CD4-positive, alpha-beta T cell (primary cell): ENCODE measurements around the gene RIOX2. TPM values are rescaled to one million over a fixed set of nuclear protein-coding genes. Genes with fewer than 3 reads are reported as not detected.

Experiments used
- ATAC-seq: fragments of 200-7000 bp; cut with Tn5 transposase; one replicate; pipeline ENCODE4 v1.10.0; 2022; ENCODE audit warnings: mild to moderate bottlenecking; ENCODE audit not compliant: poor library complexity
- CTCF ChIA-PET: fragments of 350-600 bp; sonication (Branson Sonifier 250); formaldehyde crosslinking; loops from one replicate; lab custom pipeline; 2021; ENCODE audit warnings: antibody characterized with exemption, inconsistent platforms; lab: Charles Lee
- POLR2A ChIA-PET: fragments of 350-600 bp; sonication (Branson Sonifier 250); formaldehyde crosslinking; loops from one replicate; lab custom pipeline; 2021; ENCODE audit warnings: antibody characterized with exemption, inconsistent platforms; lab: Charles Lee
- DNase-seq, 14 experiments: peaks; one replicate each; pipeline ENCODE4 v3.0.0-alpha.2; 2013 to 2020; ENCODE audit warnings: mixed read lengths in 2 of 14
- H3K27ac ChIP-seq, 2 donors: one replicate each; pipeline versions ENCODE4 v1.5.1 to v1.7.0; 2013; ENCODE audit warnings: low read length in 2 of 2, low read depth in 1 of 2, mild to moderate bottlenecking in 1 of 2
- H3K27me3 ChIP-seq, 2 experiments: 1 replicate in 1 of 2; 2 replicates in 1 of 2; pipeline versions ENCODE4 v1.6.1 to v1.7.0; 2013; ENCODE audit warnings: low read length in 2 of 2, control low read depth in 1 of 2, mild to moderate bottlenecking in 1 of 2, moderate library complexity in 1 of 2; ENCODE audit not compliant: insufficient read depth in 2 of 2, control insufficient read depth in 1 of 2
- H3K36me3 ChIP-seq: one replicate; pipeline ENCODE4 v1.6.1; 2013; ENCODE audit warnings: low read length, control low read depth; ENCODE audit not compliant: insufficient read depth
- H3K4me1 ChIP-seq: one replicate; pipeline ENCODE4 v1.6.1; 2013; ENCODE audit warnings: low read length, control low read depth; ENCODE audit not compliant: insufficient read depth
- H3K4me3 ChIP-seq: one replicate; pipeline ENCODE4 v1.5.1; 2013; ENCODE audit warnings: mild to moderate bottlenecking, low read length, moderate library complexity
- H3K9me3 ChIP-seq, 2 experiments: 1 replicate in 1 of 2; 2 replicates in 1 of 2; pipeline versions ENCODE4 v1.6.1 to v1.7.0; 2013; ENCODE audit warnings: low read length in 2 of 2, mild to moderate bottlenecking in 2 of 2, control low read depth in 1 of 2, moderate library complexity in 1 of 2; ENCODE audit not compliant: control insufficient read depth in 1 of 2, insufficient read depth in 1 of 2
- H3K27ac Mint-ChIP-seq: one replicate; pipeline ENCODE4 v1.8.0; 2020; ENCODE audit warnings: mixed read lengths
- H3K27me3 Mint-ChIP-seq: one replicate; pipeline ENCODE4 v1.8.0; 2021; ENCODE audit warnings: mixed read lengths
- H3K36me3 Mint-ChIP-seq: one replicate; pipeline ENCODE4 v1.8.0; 2021; ENCODE audit warnings: low read depth, mixed read lengths
- H3K4me1 Mint-ChIP-seq: one replicate; pipeline ENCODE4 v1.8.0; 2021; ENCODE audit warnings: low read depth, mixed read lengths
- H3K4me3 Mint-ChIP-seq: one replicate; pipeline ENCODE4 v1.8.0; 2020; ENCODE audit warnings: mild to moderate bottlenecking, mixed read lengths
- H3K9me3 Mint-ChIP-seq: one replicate; pipeline ENCODE4 v1.8.0; 2020; ENCODE audit warnings: mixed read lengths
- CTCF ChIP-seq: fragments of 200-600 bp; IDR thresholded peaks from one replicate; pipeline ENCODE4 v1.8.0; 2022; ENCODE audit warnings: antibody characterized with exemption, mild to moderate bottlenecking
- intact Hi-C, 2 experiments: fragments of 100-400 bp; cut with DNase I in 1 of 2; cut with micrococcal nuclease in 1 of 2; formaldehyde crosslinking; loops; one replicate each; pipeline versions ENCODE4 v1.15.1 to v1.9.0; 2023 to 2025; cut with DNase I, micrococcal nuclease
- total RNA-seq, 174 experiments: library from RNA in 2 of 174; stranded (reverse) in 2 of 174; gene quantifications; one replicate each; pipeline ENCODE4 v1.2.3 and lab custom pipeline; 2021 to 2026

The RIOX2 gene
- total RNA-seq, 2 experiments from 2014 or later: 13.1 to 13.5 TPM

- peaks cover 43% of the 10 kb centered on the region for H3K4me1 Mint-ChIP-seq
- H3K27me3 Mint-ChIP-seq: no peaks in the 10 kb centered on the region
- no peaks in the 10 kb centered on the region for H3K9me3 ChIP-seq
- no peak overlapping the region for H3K4me3 ChIP-seq
- no peak for DNase-seq
- ATAC-seq: no peak
- no peaks in the 10 kb centered on the region for H3K9me3 Mint-ChIP-seq
- CTCF ChIA-PET: no interaction called here
- H3K27ac ChIP-seq: no peak overlapping the region
- H3K36me3 ChIP-seq: peaks cover 79% of the 10 kb centered on the region
- peaks cover 18% of the 10 kb centered on the region for H3K4me1 ChIP-seq
- POLR2A ChIA-PET: interaction anchor here (1.0 kb wide), 1 partner anchor 11 kb away, joined by 3 read pairs; the partner anchor contains the start of gene RIOX2
- H3K27me3 ChIP-seq: no peaks in the 10 kb centered on the region
- intact Hi-C loops: no loop called here
- no peak overlapping the region for H3K27ac Mint-ChIP-seq
- no peak overlapping the region for H3K4me3 Mint-ChIP-seq
- TF ChIP-seq CTCF: no peak
- peaks cover 80% of the 10 kb centered on the region for H3K36me3 Mint-ChIP-seq
Measured at GRCh38 chr3:97960993-97961766, 11.1 kb downstream of the RIOX2 start.

- peaks cover 18% of the 10 kb centered on the region for H3K4me1 ChIP-seq
- CTCF ChIA-PET: no interaction called here
- H3K36me3 Mint-ChIP-seq: peaks cover 80% of the 10 kb centered on the region
- DNase-seq (no peak), ATAC-seq (no peak)
- no peak for TF ChIP-seq CTCF
- H3K36me3 ChIP-seq: peaks cover 79% of the 10 kb centered on the region
- H3K4me1 Mint-ChIP-seq: peaks cover 37% of the 10 kb centered on the region
- no peak overlapping the region for H3K4me3 ChIP-seq
- no peak overlapping the region for H3K27ac ChIP-seq
- POLR2A ChIA-PET: interaction anchor here (1.0 kb wide), 1 partner anchor 12 kb away, joined by 3 read pairs; the partner anchor contains the start of gene RIOX2
- H3K9me3 Mint-ChIP-seq: no peaks in the 10 kb centered on the region
- H3K4me3 Mint-ChIP-seq: no peak overlapping the region
- no peak overlapping the region for H3K27ac Mint-ChIP-seq
- intact Hi-C loops: no loop called here
- no peaks in the 10 kb centered on the region for H3K27me3 Mint-ChIP-seq
- no peaks in the 10 kb centered on the region for H3K27me3 ChIP-seq
- H3K9me3 ChIP-seq: no peaks in the 10 kb centered on the region
Measured at GRCh38 chr3:97960551-97960950, 11.7 kb downstream of the RIOX2 start.

- Mint-ChIP-seq H3K27me3 (no peaks in the 10 kb centered on the region), H3K4me1 (peaks cover 31% of the 10 kb centered on the region), H3K27ac (no peak overlapping the region), H3K4me3 (no peak overlapping the region), H3K9me3 (no peaks in the 10 kb centered on the region), H3K36me3 (peaks cover 83% of the 10 kb centered on the region)
- Histone ChIP-seq H3K4me3 (no peak overlapping the region), H3K27me3 (no peaks in the 10 kb centered on the region), H3K36me3 (peaks cover 79% of the 10 kb centered on the region), H3K9me3 (no peaks in the 10 kb centered on the region), H3K4me1 (peaks cover 16% of the 10 kb centered on the region), H3K27ac (no peak overlapping the region)
- CTCF ChIA-PET: no interaction called here
- no peak for ATAC-seq
- POLR2A ChIA-PET: interaction anchor here (0.7 to 1.5 kb wide), 2 partner anchors 9 to 46 kb away, joined by 3 read pairs; no protein-coding TSS in a partner anchor
- no peak for DNase-seq
- intact Hi-C loops: no loop called here
- no peak for TF ChIP-seq CTCF
Measured at GRCh38 chr3:97959872-97960271, 12.4 kb downstream of the RIOX2 start.
